Medulla oblongata (tissue), 1 donor: ENCODE data around the gene ERMARD.

Source experiments
- DNase-seq: peaks from one replicate; pipeline ENCODE4 v3.0.0-alpha.2; 2015; ENCODE audit errors: extremely low spot score

ERMARD gene

DNA sequence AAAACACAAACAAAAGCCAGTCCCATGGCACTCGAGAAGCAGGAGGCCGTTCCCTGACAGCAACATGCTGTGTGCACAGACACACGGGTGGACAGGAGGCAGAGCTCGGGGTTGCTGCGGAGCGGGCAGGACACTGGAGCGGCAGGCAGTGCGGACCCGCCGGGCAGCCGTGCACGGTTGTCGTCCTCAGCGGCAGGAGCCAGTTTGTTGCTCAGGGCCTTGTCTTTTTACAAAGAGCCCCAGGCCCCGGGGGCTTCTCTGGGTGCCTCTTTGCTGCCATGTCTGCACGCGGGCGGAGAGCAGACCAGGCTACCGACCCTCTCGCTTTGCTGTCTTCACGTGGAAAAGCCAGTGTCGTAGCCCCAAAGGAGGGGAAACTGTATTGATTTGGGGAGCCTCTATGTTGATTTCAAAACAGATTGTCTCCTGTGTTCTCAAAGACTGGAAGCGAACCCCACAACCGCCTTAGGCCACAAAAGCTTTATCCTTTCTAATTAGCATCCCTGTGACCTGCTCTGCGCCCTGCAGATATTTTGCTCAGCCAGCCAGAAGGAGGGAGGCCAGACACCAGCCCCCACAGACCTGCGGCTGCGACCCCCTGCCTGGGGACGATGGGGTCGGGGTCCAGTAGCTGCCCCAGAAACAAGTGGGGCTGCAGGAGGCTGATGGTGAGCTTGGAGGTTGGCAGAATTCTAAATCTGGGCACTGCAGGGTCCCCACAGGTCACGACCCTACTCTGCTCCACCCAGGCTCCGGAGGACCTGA, 50.2 kb downstream of the ERMARD start:
- DNase-seq = no peak

DNA sequence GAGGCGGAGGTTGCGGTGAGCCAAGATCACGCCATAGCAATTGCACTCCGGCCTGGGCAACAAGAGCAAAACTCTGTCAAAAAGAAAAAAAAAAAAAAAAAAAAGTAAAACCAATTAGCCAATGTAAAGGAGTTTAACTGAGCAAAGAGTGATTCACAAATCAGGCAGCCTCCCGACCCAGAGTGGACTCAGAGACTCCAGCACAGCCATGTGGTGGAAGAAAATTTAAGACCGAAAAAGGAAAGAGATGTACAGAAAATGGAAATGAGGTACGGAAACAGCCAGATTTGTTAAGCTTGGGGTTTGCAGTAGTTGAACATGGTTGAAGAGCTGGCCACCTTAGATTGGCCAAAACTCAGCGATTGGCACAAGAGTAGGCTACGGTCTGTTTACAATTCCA, 51.4 kb downstream of the ERMARD start:
- no peak for DNase-seq

DNA sequence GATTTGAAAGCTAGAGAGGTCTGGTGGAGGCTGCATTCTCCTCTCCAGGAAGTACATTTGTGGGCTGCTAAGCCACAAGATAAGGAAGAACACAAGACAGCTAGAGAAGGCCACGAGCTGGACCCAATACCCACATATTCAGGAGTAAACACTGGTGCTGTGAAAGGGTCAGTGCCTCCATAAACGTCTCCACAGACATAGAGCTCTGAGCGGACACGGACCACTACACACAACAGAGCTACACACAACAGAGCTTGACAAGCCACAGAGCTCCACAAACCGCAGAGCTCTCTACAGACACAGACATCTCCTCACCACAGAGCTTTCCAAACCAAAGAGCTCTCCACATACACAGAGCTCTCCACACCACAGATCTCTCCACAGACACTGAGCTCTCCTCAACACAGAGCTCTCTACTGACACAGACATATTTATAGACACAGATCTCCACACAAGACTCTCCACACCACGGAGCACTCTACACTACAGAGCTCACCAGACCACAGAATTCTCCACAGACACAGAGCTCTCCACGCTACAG, 51.9 kb downstream of the ERMARD start:
- DNase-seq = no peak

DNA sequence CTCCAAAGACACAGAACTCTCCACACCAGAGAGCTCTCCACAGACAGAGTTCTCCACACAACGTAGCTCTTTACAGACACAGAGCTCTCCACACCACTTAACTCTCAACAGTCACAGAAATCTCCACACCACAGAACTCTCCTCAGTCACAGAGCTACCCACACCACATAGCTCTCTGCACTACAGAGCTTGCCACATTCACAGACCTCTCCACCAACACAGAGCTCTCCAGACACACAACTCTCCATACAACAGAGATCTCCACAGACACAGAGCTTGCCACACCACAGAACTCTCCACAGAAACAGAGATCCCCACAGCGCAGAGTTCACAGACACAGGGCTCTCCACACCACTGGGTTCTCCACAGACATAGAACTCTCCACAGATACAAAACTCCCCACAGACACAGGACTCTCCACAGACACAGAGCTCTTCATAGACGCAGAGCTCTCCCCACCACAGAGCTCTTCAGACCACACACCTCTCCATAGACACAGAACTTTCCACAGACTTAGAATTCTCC, 52.5 kb downstream of the ERMARD start:
- DNase-seq = no peak

DNA sequence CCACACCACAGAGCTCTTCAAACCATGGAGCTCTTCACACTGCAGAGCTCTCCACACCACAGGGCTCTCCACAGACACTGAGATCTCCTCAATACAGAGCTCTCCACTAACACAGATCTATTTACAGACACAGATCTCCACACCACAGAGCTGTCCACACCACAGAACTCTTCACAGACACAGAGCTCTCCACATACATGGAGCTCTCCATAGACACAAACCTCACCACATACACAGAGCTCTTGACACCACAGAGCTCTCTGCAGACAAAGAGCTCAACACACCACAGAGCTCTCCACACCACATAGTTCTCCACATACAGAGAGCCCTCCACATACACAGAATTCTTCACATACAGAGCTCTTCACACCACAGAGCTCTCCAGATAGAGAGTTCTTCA, 53.0 kb downstream of the ERMARD start:
- no peak for DNase-seq

DNA sequence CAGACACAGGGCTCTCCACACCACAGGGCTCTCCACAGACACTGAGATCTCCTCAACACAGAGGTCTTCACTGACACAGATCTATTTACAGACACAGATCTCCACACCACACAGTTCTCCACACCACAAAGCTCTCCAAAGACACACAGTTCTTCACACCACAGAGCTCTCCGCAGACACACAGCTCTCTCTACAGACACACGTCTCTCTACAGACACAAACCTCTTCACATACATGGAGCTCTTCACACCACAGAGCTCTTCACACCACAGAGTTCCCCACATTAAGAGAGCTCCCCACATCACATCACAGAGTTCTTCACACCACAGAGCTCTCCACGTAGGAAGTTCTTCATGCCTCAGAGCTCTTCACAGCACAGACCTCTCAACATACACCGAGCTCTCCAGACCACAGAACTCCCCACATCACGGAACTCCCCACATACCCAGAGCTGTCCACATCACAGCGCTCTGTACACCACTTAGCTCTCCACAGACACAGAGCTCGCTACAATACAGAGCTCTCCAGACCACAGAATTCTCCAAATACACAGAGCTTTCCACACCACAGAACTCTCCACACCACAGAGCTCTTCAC, 53.9 kb downstream of the ERMARD start:
- no peak for DNase-seq

DNA sequence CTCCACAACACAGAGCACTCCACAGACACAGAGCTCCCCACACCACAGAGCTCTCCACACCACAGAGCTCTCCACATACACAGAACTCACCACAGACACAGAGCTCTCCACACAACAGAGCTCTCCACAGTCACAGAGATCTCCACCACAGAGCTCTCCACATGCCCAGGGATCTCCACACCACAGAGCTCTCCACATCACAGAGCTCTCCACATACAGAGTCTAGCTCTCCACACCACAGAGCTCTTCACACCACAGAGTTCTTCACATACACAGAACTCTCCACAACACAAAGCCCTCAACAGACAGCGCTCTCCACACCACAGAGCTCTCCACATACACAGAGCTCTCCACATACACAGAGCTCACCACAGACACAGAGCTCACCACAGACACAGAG, 55.3 kb downstream of the ERMARD start:
- no peak for DNase-seq

DNA sequence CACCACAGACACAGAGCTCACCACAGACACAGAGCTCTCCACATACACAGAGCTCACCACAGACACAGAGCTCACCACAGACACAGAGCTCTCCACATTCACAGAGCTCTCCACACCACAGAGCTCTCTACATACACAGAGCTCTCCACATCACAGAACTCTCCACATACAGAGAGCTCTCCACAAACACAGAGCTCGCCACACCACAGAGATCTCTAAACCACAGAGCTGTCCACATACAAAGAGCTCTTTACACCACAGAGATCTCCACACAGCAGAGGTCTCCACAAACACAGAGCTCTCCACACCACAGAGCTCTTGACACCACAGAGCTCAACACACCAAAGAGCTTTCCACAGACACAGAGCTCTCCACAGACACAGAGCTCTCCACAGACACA, 55.8 kb downstream of the ERMARD start:
- DNase-seq = no peak

DNA sequence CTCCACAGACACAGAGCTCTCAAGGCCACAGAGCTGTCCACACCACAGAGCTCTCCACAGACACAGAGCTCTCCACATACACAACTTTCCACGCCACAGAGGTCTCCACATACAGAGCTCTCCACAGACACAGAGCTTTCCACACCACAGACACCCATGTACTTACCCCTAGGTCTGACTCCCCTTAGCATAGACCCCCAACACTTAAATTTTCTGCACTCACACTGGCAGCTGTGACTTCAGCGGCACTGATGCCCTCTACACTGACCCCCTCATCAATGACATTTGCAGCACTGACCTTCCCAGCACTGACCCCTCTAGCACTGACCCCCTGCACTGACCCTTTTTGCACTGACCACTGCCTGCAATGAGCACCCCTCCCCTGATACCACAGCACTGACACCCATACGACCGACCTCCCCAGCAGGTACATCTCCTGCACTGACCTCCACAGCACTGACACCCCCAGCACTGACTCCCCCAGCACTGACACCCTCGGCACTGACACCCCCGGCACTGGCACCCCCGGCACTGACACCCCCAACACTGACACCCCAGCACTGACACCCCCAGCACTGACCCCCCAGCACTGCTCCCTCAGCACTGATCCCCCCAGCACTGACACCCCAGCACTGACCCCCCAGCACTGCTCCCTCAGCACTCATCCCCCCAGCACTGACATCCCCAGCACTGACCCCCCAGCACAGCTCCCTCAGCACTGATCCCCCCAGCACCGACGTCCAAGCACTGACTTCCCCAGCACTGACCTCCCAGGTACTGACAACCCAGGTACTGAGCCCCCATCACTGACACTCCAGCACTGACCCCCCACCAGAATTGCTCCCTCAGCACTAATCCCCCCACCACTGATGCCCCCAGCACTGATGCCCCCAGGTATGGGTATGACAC, 56.5 kb downstream of the ERMARD start:
- DNase-seq = no peak

DNA sequence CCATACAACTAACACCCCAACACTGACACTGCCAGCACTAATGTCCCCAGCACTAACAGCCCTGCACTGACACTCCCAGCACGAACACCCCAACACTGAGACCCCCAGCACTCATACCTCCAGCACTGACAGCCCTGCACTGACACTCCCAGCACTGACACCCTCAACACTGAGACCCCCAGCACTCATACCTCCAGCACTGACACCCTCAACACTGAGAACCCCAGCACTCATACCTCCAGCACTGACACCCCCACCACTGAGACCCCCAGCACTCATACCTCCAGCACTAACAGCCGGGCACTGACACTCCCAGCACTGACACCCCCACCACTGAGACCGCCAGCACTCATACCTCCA, 57.2 kb downstream of the ERMARD start:
- DNase-seq = no peak

DNA sequence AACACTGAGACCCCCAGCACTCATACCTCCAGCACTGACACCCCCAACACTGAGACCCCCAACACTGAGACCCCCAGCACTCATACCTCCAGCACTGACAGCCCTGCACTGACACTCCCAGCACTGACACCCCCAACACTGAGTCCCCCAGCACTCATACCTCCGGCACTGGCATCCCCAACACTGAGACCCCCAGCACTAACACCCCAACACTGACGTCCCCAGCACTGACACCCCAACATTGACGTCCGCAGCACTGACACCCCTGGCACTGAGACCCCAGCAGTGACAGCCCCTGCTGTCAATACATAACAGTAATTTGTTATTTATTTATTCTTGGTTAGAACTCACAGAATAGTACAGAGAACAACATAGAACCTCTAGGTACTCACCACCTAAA, 58.0 kb downstream of the ERMARD start:
- no peak for DNase-seq

DNA sequence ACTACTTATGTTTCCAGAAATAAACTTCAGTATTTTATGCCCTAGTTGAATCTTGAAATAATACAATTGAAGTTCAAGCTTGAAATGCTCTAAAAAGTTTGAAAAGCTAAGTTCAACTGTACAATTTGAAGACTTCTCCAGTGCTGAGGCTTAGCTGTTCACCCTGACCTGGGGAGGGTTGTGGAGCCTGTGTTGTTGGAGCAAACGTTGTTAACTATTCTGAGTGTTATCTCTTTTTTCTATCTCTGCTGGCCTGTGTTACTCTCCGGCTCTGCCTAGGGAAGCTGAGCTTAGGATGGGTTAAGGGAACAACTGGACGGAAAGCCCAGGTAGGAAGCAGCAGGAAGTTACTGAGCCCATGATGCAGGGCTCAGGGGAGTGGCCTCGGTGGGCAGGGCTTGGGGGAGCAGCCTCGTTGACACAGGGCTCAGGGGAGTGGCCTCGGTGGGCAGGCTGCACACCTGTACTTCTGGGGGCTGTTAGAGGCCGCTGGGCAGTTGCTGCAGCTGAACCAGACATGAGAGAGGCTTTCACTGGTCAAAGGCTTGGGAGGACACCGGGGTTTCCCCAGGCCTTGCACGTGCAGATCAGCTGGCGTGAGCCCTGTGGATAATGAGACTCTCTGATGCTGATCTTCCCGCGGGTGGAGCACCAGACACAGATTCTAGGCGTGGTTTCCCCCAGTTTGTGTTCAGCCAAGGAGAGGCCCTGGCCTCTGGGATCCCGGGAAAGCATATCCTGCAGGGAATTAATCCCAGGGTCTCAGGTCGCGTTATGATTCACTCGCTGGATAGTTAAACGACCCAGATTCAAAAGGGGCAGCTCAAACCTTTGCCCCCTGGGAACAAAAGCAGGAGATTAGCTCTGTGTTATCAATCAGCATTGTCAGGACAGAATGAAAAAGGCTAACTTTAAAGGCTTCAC, 58.9 kb downstream of the ERMARD start:
- DNase-seq = no peak

DNA sequence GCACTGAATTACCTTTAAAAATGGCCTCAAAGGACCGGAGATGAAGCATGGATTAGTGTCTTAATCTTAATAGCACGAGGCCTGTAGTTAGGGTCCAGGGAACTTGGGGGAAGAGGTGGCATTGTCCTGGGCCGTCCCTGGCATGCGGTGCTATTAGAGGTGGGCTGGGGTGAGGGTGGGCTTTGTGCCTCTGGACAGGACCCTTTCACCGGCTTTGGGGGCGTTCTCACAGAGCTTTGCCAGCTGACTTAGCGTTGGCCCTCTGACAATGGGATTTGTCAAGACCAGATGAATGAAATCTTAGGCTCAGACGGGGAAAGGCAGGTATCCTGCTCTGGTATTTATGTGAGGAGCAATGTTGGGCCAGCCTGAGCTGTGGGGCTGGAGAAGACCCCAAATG, 59.6 kb downstream of the ERMARD start:
- no peak for DNase-seq

DNA sequence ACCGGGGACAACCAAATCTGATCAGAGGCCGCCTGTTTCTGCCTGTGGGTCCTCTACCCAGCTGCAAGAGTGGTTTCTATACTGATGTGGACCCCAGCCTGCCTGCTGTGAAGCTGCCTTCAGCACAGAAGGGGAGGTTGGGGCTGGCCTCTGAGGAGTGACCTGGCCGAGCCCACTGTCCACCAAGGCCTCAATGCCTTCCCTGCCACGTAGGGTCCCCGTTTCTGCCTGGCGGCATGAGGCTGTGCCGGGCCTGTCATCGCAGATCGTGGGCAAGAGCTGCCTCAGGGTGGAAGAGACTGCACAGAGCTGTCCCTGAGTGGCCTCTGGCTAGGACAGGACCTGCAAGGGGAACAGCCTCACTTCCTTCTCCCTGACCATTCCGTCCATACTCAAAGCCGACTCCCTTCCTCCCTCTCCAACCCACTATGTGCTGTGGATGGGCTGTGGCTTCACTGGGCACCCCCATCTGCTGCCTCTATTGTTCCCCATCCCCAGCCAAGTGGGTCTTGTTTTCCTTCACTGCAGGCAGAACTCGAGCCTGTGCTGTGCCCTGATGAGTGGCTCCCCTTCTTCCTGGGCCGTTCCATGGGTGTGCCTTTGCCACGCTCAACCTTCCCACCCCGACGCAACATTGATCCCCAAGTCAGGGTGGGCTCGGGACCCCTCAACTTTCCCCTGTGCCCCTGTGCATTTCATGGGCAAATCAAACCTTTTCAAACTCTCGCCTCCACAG, 60.3 kb downstream of the ERMARD start:
- DNase-seq = no peak

DNA sequence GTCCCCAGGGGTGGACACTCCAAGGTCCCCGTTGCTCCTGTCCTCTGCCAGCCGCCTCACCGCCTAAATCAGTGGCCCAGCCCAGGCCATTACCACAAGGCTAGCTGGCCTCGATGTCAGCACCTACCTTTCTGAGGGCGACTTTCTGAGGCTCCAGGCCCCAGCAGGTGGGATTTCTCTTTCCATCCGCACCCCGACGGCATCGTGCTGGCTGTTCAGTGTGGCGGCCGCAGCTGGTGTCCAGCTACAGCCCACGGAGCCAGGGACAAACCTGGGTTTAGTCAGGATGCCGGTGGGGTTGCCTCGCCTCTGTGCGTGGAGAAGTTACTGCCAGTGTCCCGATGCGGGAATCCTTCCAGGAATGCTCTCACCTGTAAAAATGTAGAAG, 60.8 kb downstream of the ERMARD start:
- DNase-seq = no peak

DNA sequence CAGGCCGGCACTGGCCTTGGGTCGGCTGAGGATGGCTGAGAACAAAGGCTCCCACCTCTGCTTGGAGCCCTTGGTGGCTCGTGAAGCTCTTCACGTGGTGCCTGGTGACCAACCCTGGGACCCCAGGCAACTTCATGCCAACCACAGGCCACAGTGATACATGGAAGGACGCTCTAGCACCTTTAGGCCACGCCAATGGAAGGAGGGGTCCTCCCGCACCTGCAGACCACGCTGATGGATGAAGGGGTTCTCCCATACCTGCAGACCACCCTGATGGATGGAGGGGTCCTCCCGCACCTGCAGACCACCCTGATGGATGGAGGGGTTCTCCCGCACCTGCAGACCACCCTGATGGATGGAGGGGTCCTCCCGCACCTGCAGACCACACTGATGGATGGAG, 62.5 kb downstream of the ERMARD start:
- DNase-seq = no peak

DNA sequence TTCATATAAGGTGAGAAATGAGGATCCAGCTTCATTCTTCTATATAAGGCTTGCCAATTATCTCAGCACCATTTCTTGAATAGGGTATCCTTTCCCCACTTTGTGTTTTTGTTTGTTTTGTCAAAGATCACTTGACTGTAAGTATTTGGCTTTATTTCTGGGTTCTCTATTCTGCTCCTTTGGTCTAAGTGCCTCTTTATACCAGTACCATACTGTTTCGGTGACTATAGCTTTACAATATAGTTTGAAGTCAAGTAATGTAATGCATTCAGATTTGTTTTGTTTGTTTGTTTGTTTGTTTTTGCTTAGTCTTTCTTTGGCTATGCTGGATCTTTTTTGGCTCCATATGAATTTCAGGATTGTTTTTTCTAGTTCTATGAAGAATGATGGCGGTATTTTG, 64.6 kb downstream of the ERMARD start:
- DNase-seq = no peak

DNA sequence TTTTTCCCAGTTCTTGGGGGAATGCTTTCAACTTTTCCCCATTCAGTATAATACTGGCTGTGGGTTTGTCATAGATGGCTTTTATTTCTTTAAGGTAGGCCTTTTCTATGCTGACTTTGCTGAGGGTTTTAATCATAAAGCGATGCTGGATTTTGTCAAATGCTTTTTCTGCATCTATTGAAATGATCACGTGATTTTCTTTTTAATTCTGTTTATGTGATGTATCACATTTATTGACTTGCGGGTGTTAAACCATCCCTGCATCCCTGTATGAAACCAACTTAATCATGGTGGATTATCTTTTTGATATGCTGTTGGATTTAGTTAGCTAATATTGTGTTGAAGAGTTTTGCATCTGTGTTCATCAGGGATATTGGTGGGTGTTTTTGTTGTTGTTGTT, 65.6 kb downstream of the ERMARD start:
- no peak for DNase-seq

DNA sequence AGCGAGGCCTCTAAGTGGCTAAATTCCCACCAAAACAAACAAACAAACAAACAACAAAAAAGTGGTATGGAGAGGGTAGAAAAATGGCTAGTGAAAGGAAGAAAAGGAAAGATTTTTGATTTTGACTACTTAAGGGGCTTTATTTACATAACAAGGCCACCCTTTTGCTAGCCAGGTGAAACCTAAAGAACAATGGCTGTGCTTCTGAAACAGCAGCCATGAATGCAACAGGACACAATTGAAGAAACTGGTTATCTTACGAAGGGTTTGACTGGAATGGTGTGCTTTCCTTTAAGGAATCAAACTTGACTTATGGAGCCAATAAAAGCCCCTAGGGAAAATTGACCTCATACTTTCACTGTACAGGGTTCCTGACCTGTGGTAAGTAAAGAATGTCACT, 68.9 kb downstream of the ERMARD start:
- no peak for DNase-seq

DNA sequence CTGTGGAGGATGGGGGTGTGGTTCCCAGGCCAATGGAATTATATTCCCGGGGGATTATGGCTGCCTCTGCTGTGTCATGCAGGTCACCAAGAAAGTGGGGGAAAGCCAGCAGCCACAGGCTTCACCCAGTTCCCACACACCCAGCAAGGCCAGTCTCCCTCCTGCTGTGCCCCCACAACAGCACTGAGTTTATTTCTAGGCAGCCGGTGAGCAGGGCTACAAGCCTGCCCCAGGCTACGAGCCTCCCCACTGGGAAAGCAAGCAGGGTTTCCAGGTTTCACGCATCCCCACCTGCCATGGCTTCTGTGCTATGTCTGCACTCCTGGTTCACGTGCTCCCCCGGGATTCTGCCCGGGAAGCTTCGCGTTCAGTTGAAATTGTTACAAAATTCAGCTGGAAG, 72.6 kb downstream of the ERMARD start:
- DNase-seq = no peak
